ENCODE data around the gene USP22. TPM values are rescaled to one million over a fixed set of nuclear protein-coding genes. Genes with fewer than 3 reads are reported as not detected.

The USP22 gene
- polyA plus RNA-seq, 1 donor (not counting 4 experiments of a cell fraction or from before 2014, with no cell fraction given) = 111 TPM

DNA sequence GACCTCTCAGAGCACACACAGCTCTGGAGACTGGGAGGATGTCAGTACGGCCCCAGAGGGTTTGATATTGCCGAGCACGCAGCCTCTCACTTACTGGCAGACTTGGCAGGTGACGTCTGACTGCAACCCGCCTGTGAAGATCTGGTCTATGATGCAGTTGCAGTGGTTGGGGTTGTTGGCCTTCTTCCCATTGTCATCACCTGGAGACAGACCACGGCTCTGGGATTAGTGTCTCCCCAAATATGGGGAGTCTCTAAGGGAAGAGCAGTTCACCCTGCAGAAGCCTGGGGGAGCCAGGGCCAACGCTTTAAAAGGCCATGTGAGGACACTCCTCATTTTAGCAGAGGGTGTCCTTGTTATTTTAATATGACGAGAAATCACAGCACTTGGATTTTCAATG is 30.1 kb downstream of the USP22 start:
- FAIRE-seq = no peak
- peaks cover 68 to 80% of the 10 kb centered on the region in 2 experiments for H3K36me3 ChIP-seq (ENCODE audit: control insufficient read depth in 2 of 2, extremely low read depth in 1 of 2, insufficient read depth in 2 of 2, low read length in 2 of 2)
- H3K4me1 ChIP-seq (ENCODE audit: control insufficient read depth, extremely low read depth, insufficient read depth, low read length) = no peaks in the 10 kb centered on the region

DNA sequence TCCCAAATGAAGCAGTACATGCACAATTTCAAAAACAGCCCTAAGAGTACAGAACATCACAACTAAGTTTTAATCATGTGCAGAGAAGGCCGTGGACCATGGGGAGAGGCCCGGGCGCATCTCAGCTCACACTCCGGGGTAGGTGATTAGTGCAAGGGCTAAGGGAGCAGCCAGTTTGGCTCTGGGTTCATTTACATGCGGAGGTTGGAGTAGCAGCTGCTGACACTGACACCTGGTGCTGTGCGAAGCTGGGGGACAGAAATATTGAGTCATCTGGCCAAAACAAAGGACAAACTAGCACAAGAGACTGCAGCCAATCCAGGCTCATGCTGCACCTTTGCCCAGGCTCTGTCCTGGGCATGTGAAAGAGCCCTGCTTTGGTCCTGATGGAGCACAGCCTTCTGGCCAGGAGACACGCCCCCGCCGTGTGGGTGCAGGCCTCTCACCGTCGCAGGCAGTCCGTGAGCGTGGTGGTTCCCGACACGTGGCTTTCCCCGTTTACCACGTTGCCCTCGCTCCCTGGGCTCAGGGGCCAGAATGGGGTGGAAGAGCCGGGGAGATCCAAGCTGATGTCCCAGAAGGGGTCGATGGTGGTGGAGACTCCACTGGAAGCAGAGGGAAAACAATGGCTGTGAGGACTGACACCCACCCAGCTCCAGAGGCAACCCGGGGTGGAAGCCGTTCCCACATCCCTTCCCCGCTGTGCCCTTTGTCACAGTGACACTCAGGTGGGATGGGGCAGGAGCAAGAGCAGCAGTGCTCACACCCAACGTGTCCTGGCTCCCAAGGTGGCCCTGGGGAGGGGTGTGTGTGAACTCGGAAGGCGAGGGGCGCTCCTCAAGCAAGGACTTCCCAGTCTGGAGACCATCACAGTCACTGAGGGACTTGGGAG is 31.9 kb downstream of the USP22 start:
- no peak overlapping the region for H2AFZ ChIP-seq (ENCODE audit: control insufficient read depth, low read length)
- no peaks in the 10 kb centered on the region for H3K9me3 ChIP-seq (ENCODE audit: control insufficient read depth, low read depth, low read length)
- H3K4me2 ChIP-seq (ENCODE audit: control insufficient read depth, extremely low read depth, insufficient read depth, low read depth, low read length) = no peak overlapping the region
- dilution Hi-C loops (cut with MboI; ENCODE audit: extremely low pct_ligation_motif_present, low sequenced_read_pairs) = no loop called here
- peaks cover 27% of the 10 kb centered on the region for H4K20me1 ChIP-seq (ENCODE audit: control insufficient read depth, extremely low read depth, insufficient read depth, low read length)
- no peak overlapping the region for H3K4me3 ChIP-seq (ENCODE audit: control insufficient read depth in 2 of 3, extremely low read depth in 1 of 3, insufficient read depth in 2 of 3, low read depth in 1 of 3, low read length in 3 of 3)
- no peaks in the 10 kb centered on the region for H3K9me1 ChIP-seq (ENCODE audit: control insufficient read depth, extremely low read depth, insufficient read depth, low read length)
- H3K27ac ChIP-seq (ENCODE audit: control insufficient read depth, insufficient read depth, low read length) = no peak overlapping the region
- H3K27me3 ChIP-seq (ENCODE audit: control insufficient read depth, extremely low read depth, insufficient read depth, low read length) = no peaks in the 10 kb centered on the region
- DNase-seq (ENCODE audit: low read depth, low spot score) = no peak
- H3K4me1 ChIP-seq (ENCODE audit: control insufficient read depth, extremely low read depth, insufficient read depth, low read length) = no peaks in the 10 kb centered on the region
- H3K9ac ChIP-seq (ENCODE audit: control insufficient read depth, extremely low read depth, insufficient read depth, low read length) = no peak overlapping the region
- peaks cover 65 to 78% of the 10 kb centered on the region in 2 experiments for H3K36me3 ChIP-seq (ENCODE audit: control insufficient read depth in 2 of 2, extremely low read depth in 1 of 2, insufficient read depth in 2 of 2, low read length in 2 of 2)
- TF ChIP-seq, protein P1, sequence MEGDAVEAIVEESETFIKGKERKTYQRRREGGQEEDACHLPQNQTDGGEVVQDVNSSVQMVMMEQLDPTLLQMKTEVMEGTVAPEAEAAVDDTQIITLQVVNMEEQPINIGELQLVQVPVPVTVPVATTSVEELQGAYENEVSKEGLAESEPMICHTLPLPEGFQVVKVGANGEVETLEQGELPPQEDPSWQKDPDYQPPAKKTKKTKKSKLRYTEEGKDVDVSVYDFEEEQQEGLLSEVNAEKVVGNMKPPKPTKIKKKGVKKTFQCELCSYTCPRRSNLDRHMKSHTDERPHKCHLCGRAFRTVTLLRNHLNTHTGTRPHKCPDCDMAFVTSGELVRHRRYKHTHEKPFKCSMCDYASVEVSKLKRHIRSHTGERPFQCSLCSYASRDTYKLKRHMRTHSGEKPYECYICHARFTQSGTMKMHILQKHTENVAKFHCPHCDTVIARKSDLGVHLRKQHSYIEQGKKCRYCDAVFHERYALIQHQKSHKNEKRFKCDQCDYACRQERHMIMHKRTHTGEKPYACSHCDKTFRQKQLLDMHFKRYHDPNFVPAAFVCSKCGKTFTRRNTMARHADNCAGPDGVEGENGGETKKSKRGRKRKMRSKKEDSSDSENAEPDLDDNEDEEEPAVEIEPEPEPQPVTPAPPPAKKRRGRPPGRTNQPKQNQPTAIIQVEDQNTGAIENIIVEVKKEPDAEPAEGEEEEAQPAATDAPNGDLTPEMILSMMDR (optimal IDR thresholded peaks at IDR 0.05 in 1 of 3, IDR thresholded peaks at IDR 0.05 in 1 of 3, conservative IDR thresholded peaks at IDR 0.05 in 1 of 3; ENCODE audit: extremely low read depth in 1 of 3, insufficient read depth in 2 of 3, low read length in 3 of 3) = no peak
- no peak for TF ChIP-seq EZH2 (IDR thresholded peaks at IDR 0.05; ENCODE audit: low read length)
- no peak for FAIRE-seq
- H3K79me2 ChIP-seq (ENCODE audit: control insufficient read depth, insufficient read depth, low read length) = peaks cover 51% of the 10 kb centered on the region

More for the DNA sequence above, 30.1 kb downstream of the USP22 start:
- no peaks in the 10 kb centered on the region for H3K9me1 ChIP-seq (ENCODE audit: control insufficient read depth, extremely low read depth, insufficient read depth, low read length)
- TF ChIP-seq EZH2 (IDR thresholded peaks at IDR 0.05; ENCODE audit: low read length) = no peak
- TF ChIP-seq, protein P1 (optimal IDR thresholded peaks at IDR 0.05 in 1 of 3, IDR thresholded peaks at IDR 0.05 in 1 of 3, conservative IDR thresholded peaks at IDR 0.05 in 1 of 3; ENCODE audit: extremely low read depth in 1 of 3, insufficient read depth in 2 of 3, low read length in 3 of 3) = no peak
- H3K9ac ChIP-seq (ENCODE audit: control insufficient read depth, extremely low read depth, insufficient read depth, low read length) = no peak overlapping the region
- no peak overlapping the region for H3K4me2 ChIP-seq (ENCODE audit: control insufficient read depth, extremely low read depth, insufficient read depth, low read depth, low read length)
- H3K79me2 ChIP-seq (ENCODE audit: control insufficient read depth, insufficient read depth, low read length) = peaks cover 66% of the 10 kb centered on the region
- H3K9me3 ChIP-seq (ENCODE audit: control insufficient read depth, low read depth, low read length) = no peaks in the 10 kb centered on the region
- H4K20me1 ChIP-seq (ENCODE audit: control insufficient read depth, extremely low read depth, insufficient read depth, low read length) = peaks cover 35% of the 10 kb centered on the region
- no peak for DNase-seq (ENCODE audit: low read depth, low spot score)
- no peaks in the 10 kb centered on the region for H3K27me3 ChIP-seq (ENCODE audit: control insufficient read depth, extremely low read depth, insufficient read depth, low read length)
- no peak overlapping the region for H2AFZ ChIP-seq (ENCODE audit: control insufficient read depth, low read length)
- dilution Hi-C loops (cut with MboI; ENCODE audit: extremely low pct_ligation_motif_present, low sequenced_read_pairs) = no loop called here
- H3K4me3 ChIP-seq (ENCODE audit: control insufficient read depth in 2 of 3, extremely low read depth in 1 of 3, insufficient read depth in 2 of 3, low read depth in 1 of 3, low read length in 3 of 3) = no peak overlapping the region
- H3K27ac ChIP-seq (ENCODE audit: control insufficient read depth, insufficient read depth, low read length) = no peak overlapping the region

All from keratinocyte (primary cell).